Inflammatory macrophage treated with lipopolysaccharide for 1 hour (primary cell): ENCODE results near the gene TBX2.
"Not testable (repeated sequence)": the region's sequence is repeated elsewhere in the genome, so short reads cannot be mapped to it uniquely, and the experiment has no call there.

Experiments used
- DNase-seq, 2 donors: peaks; one replicate each; pipeline ENCODE4 v3.0.0-alpha.2; 2020 to 2022

Gene TBX2

GRCh38 chr17:61399131-61400065, at the start of gene TBX2:
Gene TBX2 (plus strand): TSS chr17:61399843. CDS start chr17:61400177, 334 bp downstream.
- DNase-seq = no peak

DNA sequence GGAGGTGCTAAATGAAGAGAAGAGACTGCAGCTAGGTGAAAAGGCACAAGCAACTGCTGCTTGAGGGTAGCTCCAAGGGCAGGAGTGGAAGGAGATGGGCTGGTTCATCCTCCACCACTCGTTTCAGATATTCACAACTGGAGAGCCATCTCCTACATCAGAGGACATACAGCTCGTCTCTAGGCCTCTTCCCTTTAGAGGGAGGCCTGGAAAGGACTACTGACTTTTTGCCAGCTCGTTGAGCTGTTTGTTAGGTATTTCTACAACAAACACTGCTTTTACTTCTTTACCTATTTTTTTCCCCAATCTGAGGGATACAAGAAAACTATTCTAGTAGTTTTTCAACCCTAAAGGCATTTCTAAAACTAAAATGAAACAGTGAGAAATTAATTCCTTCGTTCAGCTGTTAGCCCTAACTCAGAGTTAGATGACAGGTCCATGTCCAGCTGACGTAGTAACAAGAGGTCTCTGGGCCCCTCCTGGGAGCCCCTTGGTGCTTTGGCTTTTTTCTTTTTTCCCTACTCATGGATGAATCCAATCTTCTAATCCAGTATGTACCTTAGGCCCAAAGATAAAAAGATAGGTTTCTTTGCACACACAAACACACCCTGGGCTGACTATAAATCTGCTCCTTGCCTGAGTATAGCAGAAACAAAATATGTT, 47.8 kb upstream of the TBX2 start:
- DNase-seq = no peak

DNA sequence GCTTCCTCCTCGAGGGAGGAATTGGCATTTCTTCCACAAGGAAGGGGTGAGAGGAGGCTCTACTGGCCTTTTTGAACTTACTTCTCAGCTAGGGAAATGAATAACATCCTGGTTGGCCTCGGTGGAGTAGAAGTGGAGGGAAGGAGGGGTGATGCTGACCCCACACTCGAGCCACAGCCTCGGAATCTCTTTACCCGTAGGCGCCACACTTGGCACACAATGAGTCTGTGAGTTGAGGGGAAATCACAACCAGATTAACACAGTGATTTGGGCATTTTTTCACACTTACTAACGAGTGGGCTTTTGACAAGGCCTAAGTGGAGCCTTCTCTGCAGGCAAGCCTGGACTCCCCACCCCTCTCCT, 47.3 kb upstream of the TBX2 start:
- no peak for DNase-seq

DNA sequence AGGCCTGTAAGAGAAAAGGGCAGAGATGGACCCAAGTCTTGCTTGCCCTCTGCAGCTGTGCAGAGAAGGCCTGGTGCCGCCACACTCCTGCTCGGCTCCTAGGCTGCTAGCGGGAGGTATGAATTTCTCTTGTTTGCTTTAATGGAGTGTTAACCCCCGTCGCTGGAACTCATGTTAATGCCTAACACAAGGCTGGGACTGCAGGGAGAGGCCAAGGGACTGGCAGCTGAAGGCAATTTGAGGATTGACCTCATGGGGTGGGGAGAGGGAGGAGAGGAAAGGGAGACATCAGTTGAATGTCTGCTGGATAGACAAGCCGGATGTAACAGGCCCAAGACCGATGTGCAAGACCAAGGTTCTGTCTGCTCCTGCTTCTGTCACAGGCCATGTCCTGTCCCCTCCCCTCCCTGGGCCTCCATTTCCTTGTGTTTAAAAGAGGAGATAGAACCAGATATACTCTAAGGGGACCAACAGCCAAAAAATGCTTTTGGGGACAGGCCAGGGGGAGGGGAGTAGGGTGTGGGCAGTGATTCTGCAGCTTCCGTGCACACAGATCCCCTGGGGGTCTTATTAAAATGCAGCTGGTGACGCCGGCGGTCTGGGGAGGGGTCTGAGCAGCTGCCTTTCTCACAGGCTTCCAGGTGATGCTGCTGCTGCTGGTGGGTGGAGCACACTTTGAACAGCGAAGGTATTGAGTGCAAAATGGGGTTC, 46.7 kb upstream of the TBX2 start:
- DNase-seq = no peak

- no peak for DNase-seq
Observed at GRCh38 chr17:61353615-61354014, 46.0 kb upstream of the TBX2 start.

DNA sequence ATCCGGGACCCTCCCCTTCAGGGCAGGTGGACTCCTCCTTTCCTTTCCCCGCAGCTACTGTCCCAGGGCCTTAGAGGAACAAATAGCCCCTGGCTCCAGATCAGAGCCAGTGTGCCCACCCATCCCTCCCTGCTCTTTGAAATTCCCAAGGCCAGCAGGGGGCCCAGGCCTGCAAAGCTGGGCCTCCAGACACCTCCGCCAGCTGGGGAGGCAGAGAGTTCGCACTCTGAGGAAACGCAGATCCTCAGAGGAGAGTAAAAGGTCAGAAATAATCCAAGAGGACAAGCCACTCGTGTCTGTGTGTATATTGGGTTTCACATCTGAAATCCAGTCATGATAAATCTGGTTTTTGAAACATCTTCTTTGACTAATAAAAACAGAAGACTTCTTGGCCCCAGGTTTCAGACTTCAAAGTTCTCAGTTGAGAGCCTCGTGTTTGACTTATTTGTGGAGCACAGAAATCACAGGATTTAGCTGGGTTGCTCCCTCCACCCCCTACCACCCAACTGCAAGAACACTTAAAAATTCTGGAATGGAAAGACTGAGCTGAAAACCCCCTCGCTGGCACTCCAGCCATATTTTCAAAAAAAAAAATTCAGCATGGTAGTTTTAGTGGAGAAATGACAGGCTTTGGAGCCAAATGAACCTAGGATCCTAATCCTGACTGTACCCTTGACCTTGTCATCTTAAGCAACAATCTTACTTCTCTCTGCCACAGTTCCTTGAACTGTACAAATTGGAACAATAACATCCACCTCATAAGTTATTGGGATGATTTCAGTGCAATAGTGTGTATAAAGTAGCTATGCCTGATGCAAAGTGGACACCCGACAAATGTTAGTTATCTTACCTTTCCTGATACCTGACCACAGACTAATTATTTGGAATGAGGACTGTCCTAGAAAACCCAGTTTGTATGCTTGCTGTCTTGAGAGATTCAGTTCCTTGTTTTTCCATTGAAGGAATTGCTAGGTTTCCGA, 44.5 kb upstream of the TBX2 start:
- DNase-seq = no peak

- DNase-seq = not testable (repeated sequence)
Observed at GRCh38 chr17:61357061-61357460, 42.6 kb upstream of the TBX2 start.

DNA sequence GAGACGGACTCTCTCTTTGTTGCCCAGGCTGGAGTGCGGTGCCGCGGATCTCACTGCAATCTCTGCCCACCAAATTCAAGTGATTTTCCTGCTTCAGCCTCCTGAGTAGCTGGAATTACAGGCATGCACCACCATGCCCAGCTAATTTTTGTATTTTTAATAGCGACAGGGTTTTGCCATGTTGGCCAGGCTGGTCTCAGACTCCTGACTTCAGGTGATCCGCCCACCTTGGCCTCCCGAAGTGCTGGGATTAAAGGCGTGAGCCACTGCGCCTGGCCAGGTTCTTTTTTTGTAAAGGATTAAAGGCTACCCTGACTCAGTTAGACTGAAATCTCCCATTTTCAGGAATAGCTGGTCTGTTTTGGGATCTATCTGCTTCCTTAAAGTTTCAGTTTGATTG, 40.1 kb upstream of the TBX2 start:
- DNase-seq = not testable (repeated sequence)

DNA sequence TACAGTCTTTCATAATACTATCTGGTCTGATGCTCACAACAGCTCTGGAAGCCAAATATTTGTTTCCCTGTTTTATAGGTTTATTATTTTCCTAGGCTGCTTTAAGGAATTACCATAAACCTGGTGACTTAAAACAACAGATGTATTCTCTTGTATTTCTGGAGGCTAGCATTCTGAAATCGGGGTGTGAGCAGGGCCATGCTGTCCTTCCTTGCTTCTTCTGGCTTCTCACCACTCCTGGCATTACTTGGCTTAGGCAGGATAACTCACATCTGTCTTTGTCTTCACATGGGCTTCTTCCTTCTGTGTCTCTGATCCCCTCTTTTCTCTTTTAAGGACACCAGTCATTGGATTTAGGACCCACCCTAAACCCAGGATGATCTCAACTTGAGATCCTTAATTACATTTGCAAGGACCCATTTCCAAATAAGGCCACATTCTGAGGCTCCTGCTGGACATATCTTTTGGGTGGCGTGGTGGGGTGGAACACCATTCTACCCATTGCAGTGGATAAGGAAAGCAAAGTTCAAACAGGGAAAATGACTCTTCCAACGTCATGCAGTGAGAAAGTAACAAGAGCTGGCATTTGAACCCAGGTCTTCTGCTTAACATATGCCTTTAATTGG, 39.2 kb upstream of the TBX2 start:
- DNase-seq = no peak

GRCh38 chr17:61361084-61361483, 38.6 kb upstream of the TBX2 start:
- no peak for DNase-seq

DNA sequence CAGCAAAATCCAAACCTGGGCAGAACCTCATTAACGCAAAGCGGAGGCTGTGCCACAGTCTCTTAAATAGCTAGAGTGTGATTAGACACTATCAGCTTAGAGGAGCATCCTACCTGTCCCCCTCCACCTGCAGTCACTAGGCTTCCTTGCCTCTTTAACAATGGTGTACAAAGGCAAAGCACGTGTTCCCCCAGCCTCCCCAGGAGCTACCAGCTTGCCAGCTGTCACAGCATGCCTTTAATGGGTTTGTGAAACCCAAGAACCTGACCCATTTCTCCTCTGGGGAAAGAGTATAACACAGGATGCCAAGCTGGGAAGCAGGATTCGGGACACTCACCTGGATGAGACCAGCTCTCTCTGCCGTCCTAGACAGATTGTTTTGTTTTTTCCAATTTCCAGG, 37.2 kb upstream of the TBX2 start:
- no peak for DNase-seq

GRCh38 chr17:61362852-61363600, 36.6 kb upstream of the TBX2 start:
- DNase-seq = no peak

DNA sequence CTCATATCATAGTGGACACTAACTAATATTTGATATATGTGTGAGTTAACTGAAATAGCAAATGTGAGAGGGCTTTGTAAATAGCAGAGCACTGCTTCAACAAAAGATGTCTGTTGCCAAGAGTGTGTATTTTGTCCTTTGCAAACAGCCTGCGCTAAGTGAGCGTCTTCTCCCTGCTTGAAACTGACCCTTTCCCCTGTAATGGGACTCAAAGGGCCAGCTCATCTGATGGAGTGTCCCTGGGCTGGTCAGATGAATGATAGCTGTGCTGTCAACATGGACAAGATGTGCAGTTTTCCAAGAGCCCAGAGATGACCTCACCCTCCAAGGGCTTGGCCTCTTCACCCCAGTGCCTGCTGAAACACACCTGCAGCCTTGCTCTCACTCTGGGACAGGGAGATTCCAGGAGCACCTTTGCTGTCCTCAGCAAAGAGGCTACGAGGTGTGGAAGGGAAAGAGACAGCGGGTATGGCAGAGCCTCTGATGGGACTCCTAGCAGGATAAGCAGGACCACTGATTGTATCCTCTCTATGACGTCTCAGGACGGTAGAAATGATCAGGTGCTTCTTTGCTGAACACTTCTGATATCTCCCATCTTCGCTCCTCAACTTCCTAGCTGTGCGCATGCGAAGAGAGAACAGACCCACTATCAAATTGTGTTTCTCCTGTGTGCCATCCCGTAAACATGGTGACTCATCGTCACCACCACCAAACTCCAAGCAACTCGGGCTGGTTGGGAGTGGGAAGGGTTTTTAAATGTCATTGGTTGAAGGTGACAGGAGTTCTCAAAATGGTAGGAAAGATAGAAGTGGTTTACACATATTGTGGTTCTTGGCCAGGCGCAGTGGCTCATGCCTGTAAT, 35.8 kb upstream of the TBX2 start:
- DNase-seq = no peak

GRCh38 chr17:61364463-61364846, 35.2 kb upstream of the TBX2 start:
- DNase-seq = no peak

DNA sequence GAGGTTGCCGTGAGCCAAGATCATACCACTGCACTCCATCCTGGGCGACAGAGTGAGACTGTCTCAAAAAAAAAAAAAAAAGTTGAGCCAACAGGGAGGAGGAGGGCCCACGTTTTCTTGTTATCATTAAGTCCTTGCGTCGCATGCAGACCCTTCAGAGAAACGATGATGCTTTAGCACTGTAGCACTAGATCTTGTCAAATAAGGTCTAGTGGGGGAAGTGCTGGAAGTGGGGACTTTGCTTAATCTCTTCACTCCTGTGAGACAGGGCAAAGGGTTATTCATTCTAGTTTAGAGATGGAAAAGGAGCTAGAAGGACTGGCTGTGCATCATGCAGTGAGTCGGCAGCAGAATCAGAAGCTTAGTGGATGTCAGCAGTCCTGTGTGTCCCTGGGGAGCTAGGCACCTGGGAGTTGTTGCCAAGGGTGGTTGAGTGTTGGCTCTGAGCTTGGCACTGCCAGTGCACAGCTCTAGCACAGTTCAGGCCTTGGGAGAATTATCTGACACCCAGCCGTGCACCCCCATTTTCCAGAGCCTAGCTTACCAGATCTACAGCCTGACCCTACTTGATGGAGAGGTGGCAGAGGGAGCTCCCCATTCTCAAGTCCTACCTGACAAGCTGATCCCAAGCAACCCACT, 33.4 kb upstream of the TBX2 start:
- no peak for DNase-seq

DNA sequence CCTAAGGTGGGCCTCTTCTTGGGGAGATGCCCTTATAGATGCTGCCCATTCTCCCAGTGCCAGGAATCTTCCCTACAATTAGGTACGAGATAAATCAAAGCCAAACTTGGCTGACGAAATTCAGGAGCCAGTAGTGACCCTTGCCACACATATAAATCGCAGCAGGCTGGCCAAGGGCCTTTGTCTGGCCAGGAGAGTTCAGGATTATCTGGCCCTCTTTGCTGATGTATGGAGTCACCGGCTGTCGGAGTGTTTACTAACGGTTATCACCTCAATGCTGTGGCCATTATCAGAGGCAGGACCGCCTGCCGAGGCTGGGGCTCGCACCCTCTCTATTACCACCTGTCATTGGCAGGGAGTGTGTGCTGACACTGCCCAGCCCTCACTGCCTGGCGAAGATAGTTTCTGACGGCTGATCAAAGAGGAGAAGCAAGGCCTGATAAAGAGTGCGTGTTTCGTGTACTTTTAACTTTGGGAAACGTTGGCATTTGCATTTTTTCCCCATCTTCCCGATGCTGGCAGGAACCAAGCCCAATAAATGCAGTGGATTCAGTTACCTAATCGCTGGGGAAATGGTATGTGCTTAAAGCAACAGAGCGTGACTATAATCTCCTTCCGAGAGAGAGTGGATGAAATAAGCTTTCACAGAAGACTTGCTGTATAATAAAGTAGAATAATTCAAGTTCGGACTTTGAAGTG, 32.8 kb upstream of the TBX2 start:
- DNase-seq = no peak

DNA sequence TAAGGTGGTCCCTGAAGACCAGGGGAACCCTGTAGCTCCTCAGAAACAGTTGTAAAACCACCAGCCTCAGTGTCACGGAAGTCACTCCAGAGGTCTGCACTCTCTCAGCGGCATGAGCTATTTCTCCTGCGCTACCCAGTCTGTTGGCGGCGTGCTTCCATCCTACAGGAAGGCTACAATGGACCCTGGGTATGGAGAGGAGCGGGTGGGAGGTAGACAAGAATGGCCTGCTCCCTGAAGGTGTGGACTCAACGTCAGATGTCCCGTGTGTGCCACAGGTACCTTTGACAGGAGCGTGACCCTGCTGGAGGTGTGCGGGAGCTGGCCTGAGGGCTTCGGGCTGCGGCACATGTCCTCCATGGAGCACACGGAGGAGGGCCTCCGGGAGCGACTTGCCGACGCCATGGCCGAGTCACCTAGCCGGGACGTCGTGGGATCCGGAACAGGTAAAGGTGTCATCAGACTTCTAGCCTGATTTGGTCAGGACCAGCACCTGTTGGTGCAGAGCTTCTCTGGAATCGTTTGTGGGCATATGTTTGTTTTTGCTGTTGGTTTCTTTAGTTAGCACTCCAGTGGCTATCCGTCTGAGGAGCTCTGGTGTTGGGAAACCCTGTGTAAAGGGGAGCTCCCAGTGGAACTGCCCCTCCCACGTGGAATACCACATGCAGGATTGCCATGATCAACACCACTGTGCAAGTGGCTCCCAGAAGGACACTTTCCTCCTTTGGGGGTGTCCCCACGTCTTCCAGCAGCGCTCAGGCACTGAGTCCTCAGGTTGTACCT, 31.4 kb upstream of the TBX2 start:
- DNase-seq = no peak

- no peak for DNase-seq
Observed at GRCh38 chr17:61368832-61369450, 30.7 kb upstream of the TBX2 start.
